Fibroblast of lung (primary cell): ENCODE data around the gene SLIT3.

Source experiments
- CTCF ChIP-seq, 2 donors: IDR thresholded peaks in 1 of 2; conservative IDR thresholded peaks in 1 of 2; 1 replicate in 1 of 2; 2 replicates in 1 of 2; pipeline ENCODE4 v1.5.1; 2011 to 2012; ENCODE audit warnings: low read length in 2 of 2, control low read depth in 1 of 2, inconsistent platforms in 1 of 2, low read depth in 1 of 2, mild to moderate bottlenecking in 1 of 2
- EZH2 ChIP-seq: IDR thresholded peaks from 2 replicates; pipeline ENCODE4 v1.5.1; 2012; ENCODE audit warnings: low read length, control low read depth, mild to moderate bottlenecking; ENCODE audit errors: missing control alignments

GRCh38 chr5:168995024-168995423, 305.9 kb downstream of the SLIT3 start:
- TF ChIP-seq CTCF (conservative IDR thresholded peaks at IDR 0.05 in 1 of 2, IDR thresholded peaks at IDR 0.05 in 1 of 2; ENCODE audit: low read depth in 1 of 2, low read length in 2 of 2) = no peak
- no peak for TF ChIP-seq EZH2
